ENCODE results near the gene ACP6.

GRCh38 chr1:147619741-147620140 lies 50.6 kb downstream of the ACP6 start:
- TF ChIP-seq MAX (IDR thresholded peaks at IDR 0.05; ENCODE audit: insufficient read depth, insufficient read length) (no peak), MYC (IDR thresholded peaks at IDR 0.05; ENCODE audit: low read depth, low read length) (no peak), POLR2A (IDR thresholded peaks at IDR 0.05; ENCODE audit: low read depth, low read length) (no peak), FOS (IDR thresholded peaks at IDR 0.05; ENCODE audit: borderline replicate concordance, insufficient read depth, low read length) (no peak), CTCF (IDR thresholded peaks at IDR 0.05; ENCODE audit: extremely low read depth in 1 of 2, insufficient read depth in 1 of 2, low read depth in 1 of 2, low read length in 2 of 2) (no peak), EZH2 (IDR thresholded peaks at IDR 0.05; ENCODE audit: borderline replicate concordance, low read depth, low read length, severe bottlenecking) (no peak), GATA2 (IDR thresholded peaks at IDR 0.05; ENCODE audit: insufficient read depth, insufficient read length, low read depth, low read length) (no peak), POLR2AphosphoS5 (IDR thresholded peaks at IDR 0.05; ENCODE audit: insufficient read depth, low read depth, low read length) (no peak)
